OCI-LY1 (cell line): ENCODE results near the gene XRN2.
"Not testable (repeated sequence)": the region's sequence is repeated elsewhere in the genome, so short reads cannot be mapped to it uniquely, and the experiment has no call there.

Source experiments
- H2AFZ ChIP-seq: fragments of 200-600 bp; sonication (generic), shearing (Covaris generic); 2 replicates; pipeline ENCODE4 v1.6.0; 2014; ENCODE audit warnings: antibody characterized with exemption, mild to moderate bottlenecking, low read length
- H3F3A ChIP-seq: fragments of 200-600 bp; sonication (generic), shearing (Covaris generic); 2 replicates; pipeline ENCODE4 v1.6.0; 2014; ENCODE audit warnings: mild to moderate bottlenecking, antibody characterized with exemption, low read length, moderate library complexity; ENCODE audit not compliant: insufficient read depth
- H3K27ac ChIP-seq: fragments of 200-600 bp; sonication (generic); 2 replicates; pipeline ENCODE4 v1.5.1; 2014; ENCODE audit warnings: low read length, mixed run types, mild to moderate bottlenecking, low read depth; ENCODE audit not compliant: poor library complexity, severe bottlenecking
- H3K27me3 ChIP-seq: fragments of 200-600 bp; sonication (generic); 2 replicates; pipeline ENCODE4 v1.6.0; 2014; ENCODE audit warnings: antibody characterized with exemption, mild to moderate bottlenecking, low read length, moderate library complexity; ENCODE audit not compliant: insufficient read depth
- H3K36me3 ChIP-seq: fragments of 200-600 bp; sonication (generic); 2 replicates; pipeline ENCODE4 v1.6.1; 2014; ENCODE audit warnings: mild to moderate bottlenecking, antibody characterized with exemption, low read length, moderate library complexity, mixed read lengths; ENCODE audit not compliant: insufficient read depth
- H3K4me1 ChIP-seq: fragments of 200-600 bp; sonication (generic); 2 replicates; pipeline ENCODE4 v1.5.1; 2014; ENCODE audit warnings: mild to moderate bottlenecking, low read length, moderate library complexity; ENCODE audit not compliant: insufficient read depth, severe bottlenecking
- H3K4me2 ChIP-seq: fragments of 200-600 bp; sonication (generic), shearing (Covaris generic); 2 replicates; pipeline ENCODE4 v1.6.1; 2014; ENCODE audit warnings: low read length
- H3K4me3 ChIP-seq: fragments of 200-600 bp; sonication (generic); 2 replicates; pipeline ENCODE4 v1.5.1; 2014; ENCODE audit warnings: low read length, low read depth, mild to moderate bottlenecking, mixed read lengths; ENCODE audit not compliant: poor library complexity, severe bottlenecking
- H3K79me2 ChIP-seq: fragments of 200-600 bp; shearing (Covaris generic); 2 replicates; pipeline ENCODE4 v1.6.1; 2016; ENCODE audit warnings: mixed run types, low read length, mixed read lengths; ENCODE audit not compliant: insufficient read depth
- H3K9ac ChIP-seq: fragments of 200-600 bp; sonication (generic), shearing (Covaris generic); 2 replicates; pipeline ENCODE4 v1.6.1; 2014; ENCODE audit warnings: mild to moderate bottlenecking, low read length, mixed read lengths
- H3K9me2 ChIP-seq: fragments of 200-600 bp; sonication (generic), shearing (Covaris generic); 2 replicates; pipeline ENCODE4 v1.6.1; 2014; ENCODE audit warnings: low read depth, mild to moderate bottlenecking, low read length, mixed read lengths
- H3K9me3 ChIP-seq: fragments of 200-600 bp; shearing (Covaris generic); 2 replicates; pipeline ENCODE4 v1.6.1; 2014; ENCODE audit warnings: low read length, mixed read lengths
- H4K20me1 ChIP-seq: fragments of 200-600 bp; sonication (generic), shearing (Covaris generic); 2 replicates; pipeline ENCODE4 v1.6.0; 2016; ENCODE audit warnings: mild to moderate bottlenecking, low read length; ENCODE audit not compliant: insufficient read depth
- CTCF ChIP-seq: fragments of 200-600 bp; sonication (generic), shearing (Covaris generic); IDR thresholded peaks from 2 replicates; pipeline ENCODE4 v1.5.1; 2017; ENCODE audit warnings: mild to moderate bottlenecking, antibody characterized with exemption, low read length, moderate library complexity, mixed read lengths
- EZH2 ChIP-seq: fragments of 200-600 bp; sonication (generic), shearing (Covaris generic); IDR thresholded peaks from 2 replicates; pipeline ENCODE4 v1.8.0; 2017; ENCODE audit warnings: borderline replicate concordance, mixed run types, mild to moderate bottlenecking, antibody characterized with exemption, low read length, moderate library complexity, mixed read lengths

Gene XRN2

DNA sequence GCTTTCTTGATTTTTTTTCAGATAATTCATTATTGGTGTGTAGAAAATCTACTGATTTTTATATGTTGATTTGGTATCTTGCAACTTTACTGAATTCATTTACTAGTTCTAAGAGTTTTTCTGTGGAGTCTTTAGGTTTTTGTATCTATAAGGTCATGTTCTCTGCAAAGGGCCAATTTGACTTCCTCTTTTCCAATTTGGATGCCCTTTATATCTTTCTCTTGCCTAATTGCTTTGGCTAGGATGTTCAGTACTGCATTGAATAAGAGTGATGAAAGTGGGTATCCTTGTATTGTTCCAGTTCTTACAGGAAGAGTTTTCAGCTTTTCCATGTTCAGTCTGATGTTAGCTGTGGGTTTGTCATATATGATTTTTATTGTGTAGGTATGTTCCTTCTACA, 108.6 kb downstream of the XRN2 start:
- Histone ChIP-seq H3F3A (no peaks in the 10 kb centered on the region), H3K9me3 (0 out of 2 replicates have a peak, but pooled peaks cover 6% of the 10 kb centered on the region), H2AFZ (no peak overlapping the region), H3K27ac (no peak overlapping the region), H3K4me3 (no peak overlapping the region), H3K9ac (no peak overlapping the region), H3K36me3 (no peaks in the 10 kb centered on the region), H4K20me1 (no peaks in the 10 kb centered on the region), H3K4me1 (no peaks in the 10 kb centered on the region), H3K9me2 (no peaks in the 10 kb centered on the region), H3K27me3 (no peaks in the 10 kb centered on the region), H3K4me2 (no peak overlapping the region), H3K79me2 (no peaks in the 10 kb centered on the region)
- TF ChIP-seq EZH2, result no peak
- TF ChIP-seq CTCF, result no peak

DNA sequence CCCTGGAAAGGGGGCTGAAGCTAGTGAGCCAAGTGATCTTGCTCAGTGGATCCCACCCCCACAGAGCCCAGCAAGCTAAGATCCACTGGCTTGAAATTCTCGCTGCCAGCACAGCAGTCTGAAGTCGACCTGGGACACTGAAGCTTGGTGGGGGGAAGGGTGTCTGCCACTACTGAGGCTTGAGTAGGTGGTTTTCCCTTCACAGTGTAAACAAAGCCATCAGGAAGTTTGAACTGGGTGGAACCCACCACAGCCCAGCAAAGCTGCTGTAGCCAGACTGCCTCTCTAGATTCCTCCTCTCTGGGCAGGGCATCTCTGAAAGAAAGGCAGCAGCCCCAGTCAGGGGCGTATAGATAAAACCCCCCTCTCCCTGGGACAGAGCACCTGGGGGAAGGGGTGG, 110.9 kb downstream of the XRN2 start:
- not testable (repeated sequence) for H4K20me1 ChIP-seq, H3K4me2 ChIP-seq

DNA sequence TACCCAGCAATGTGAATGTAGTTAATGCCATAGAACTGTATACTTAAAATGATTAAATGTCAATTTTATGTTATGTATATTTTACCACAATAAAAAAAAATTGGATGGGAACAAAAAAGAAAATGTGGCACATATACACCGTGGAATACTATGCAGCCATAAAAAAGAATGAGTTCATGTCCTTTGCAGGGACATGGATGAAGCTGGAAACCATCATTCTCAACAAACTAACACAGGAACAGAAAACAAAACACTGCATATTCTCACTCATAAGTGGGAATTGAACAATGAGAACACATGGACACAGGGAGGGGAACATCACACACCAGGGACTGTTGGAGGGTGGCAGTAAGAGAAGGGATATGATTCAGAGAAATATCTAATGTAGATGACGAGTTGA, 116.0 kb downstream of the XRN2 start:
- not testable (repeated sequence) for H3K79me2 ChIP-seq, H3K36me3 ChIP-seq, H3K9me2 ChIP-seq, H3K4me3 ChIP-seq, H3K4me1 ChIP-seq, H2AFZ ChIP-seq, H3K27me3 ChIP-seq, H3K9ac ChIP-seq, H3K4me2 ChIP-seq, H3K27ac ChIP-seq, H3K9me3 ChIP-seq, H4K20me1 ChIP-seq, H3F3A ChIP-seq

More for the DNA sequence above, 110.9 kb downstream of the XRN2 start:
- H3K79me2 ChIP-seq, H3K27ac ChIP-seq, H3K4me1 ChIP-seq, H3K9me2 ChIP-seq, H3F3A ChIP-seq, H3K9ac ChIP-seq, H3K4me3 ChIP-seq, H2AFZ ChIP-seq, H3K9me3 ChIP-seq, H3K27me3 ChIP-seq, H3K36me3 ChIP-seq: not testable (repeated sequence)

DNA sequence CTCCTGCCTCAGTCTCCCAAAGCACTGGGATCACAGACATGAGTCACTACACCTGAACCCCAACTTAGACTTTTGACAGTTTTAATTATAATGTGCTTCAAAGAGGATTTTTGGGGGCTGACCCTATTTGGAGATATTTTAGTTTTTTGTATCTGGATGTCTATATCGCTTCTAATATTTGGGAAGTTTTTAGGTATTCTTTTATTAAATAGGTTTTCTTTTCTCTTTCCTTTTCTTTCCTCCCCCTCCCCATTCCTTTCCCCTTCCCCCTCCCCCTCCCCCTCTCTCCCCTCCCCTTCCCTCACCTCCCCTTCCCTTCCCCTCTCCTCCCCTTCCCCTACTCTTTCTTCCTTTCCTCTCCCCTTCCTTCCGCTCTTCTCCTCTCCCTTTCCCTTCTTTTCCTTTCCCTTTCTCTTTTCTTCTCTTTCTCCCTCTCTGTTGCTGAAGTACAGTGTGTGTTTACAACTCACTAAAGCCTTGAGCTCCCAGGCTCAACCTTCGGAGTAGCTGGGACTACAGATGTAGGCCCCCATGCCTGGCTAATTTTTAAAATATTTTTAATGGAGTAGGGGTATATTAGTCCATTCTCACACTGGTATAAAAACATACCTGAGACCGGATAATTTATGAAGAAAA, 118.6 kb downstream of the XRN2 start:
- H3K9me2 ChIP-seq, result no peaks in the 10 kb centered on the region
- TF ChIP-seq EZH2, result no peak
- TF ChIP-seq CTCF, result no peak
- no peak overlapping the region for H3K9ac ChIP-seq
- H3K4me2 ChIP-seq, result no peak overlapping the region
- H3K27me3 ChIP-seq, result no peaks in the 10 kb centered on the region
- no peaks in the 10 kb centered on the region for H3F3A ChIP-seq
- no peak overlapping the region for H2AFZ ChIP-seq
- no peaks in the 10 kb centered on the region; the same call in 1 of the 2 replicates for H3K9me3 ChIP-seq
- no peaks in the 10 kb centered on the region for H3K36me3 ChIP-seq
- H3K4me1 ChIP-seq, result no peaks in the 10 kb centered on the region
- H3K4me3 ChIP-seq, result no peak overlapping the region
- H4K20me1 ChIP-seq, result no peaks in the 10 kb centered on the region
- no peaks in the 10 kb centered on the region for H3K79me2 ChIP-seq
- no peak overlapping the region for H3K27ac ChIP-seq

GRCh38 chr20:21423712-21424111, 120.6 kb downstream of the XRN2 start:
- not testable (repeated sequence) for H2AFZ ChIP-seq, H3K36me3 ChIP-seq, H3K27ac ChIP-seq, H3K9me3 ChIP-seq, H3K4me2 ChIP-seq, H3K79me2 ChIP-seq, H3K4me1 ChIP-seq, H3K27me3 ChIP-seq, H3K4me3 ChIP-seq, H3K9ac ChIP-seq, H4K20me1 ChIP-seq, H3F3A ChIP-seq, H3K9me2 ChIP-seq
